Calu3 (cell line): ENCODE measurements around the gene SNRPD2. TPM values are rescaled to one million over a fixed set of nuclear protein-coding genes. Genes with fewer than 3 reads are reported as not detected.

Source experiments
- BruUV-seq: library from RNA; stranded (reverse); fragments of 400-500 nt; replicated peaks from 2 replicates; lab custom pipeline; 2021; lab: Mats Ljungman, UMichigan
- CTCF ChIA-PET: fragments of 300-600 bp; sonication (Branson Sonifier 250); formaldehyde crosslinking; loops from one replicate; lab custom pipeline; 2022; ENCODE audit warnings: antibody characterized with exemption; lab: Charles Lee
- DNase-seq: peaks from one replicate; pipeline ENCODE4 v3.0.0; 2022
- H3K27ac Mint-ChIP-seq: one replicate; pipeline ENCODE4 v1.8.0; 2022; ENCODE audit warnings: mixed read lengths; ENCODE audit not compliant: unreplicated experiment
- H3K27me3 Mint-ChIP-seq: one replicate; pipeline ENCODE4 v1.8.0; 2022; ENCODE audit warnings: mixed read lengths; ENCODE audit not compliant: unreplicated experiment
- H3K36me3 Mint-ChIP-seq: one replicate; pipeline ENCODE4 v1.8.0; 2022; ENCODE audit warnings: mild to moderate bottlenecking, moderate library complexity, mixed read lengths; ENCODE audit not compliant: insufficient read depth, unreplicated experiment
- H3K4me1 Mint-ChIP-seq: one replicate; pipeline ENCODE4 v1.8.0; 2022; ENCODE audit warnings: mild to moderate bottlenecking, low read depth, mixed read lengths; ENCODE audit not compliant: unreplicated experiment
- H3K4me3 Mint-ChIP-seq: one replicate; pipeline ENCODE4 v1.8.0; 2022; ENCODE audit warnings: mild to moderate bottlenecking, low read depth, moderate library complexity, mixed read lengths; ENCODE audit not compliant: unreplicated experiment
- H3K9me3 Mint-ChIP-seq: one replicate; pipeline ENCODE4 v1.8.0; 2022; ENCODE audit warnings: low read depth, mixed read lengths; ENCODE audit not compliant: unreplicated experiment
- intact Hi-C: fragments of 100-400 bp; cut with micrococcal nuclease; formaldehyde crosslinking; loops from one replicate; pipeline ENCODE4 v1.10.0; 2022; ENCODE audit not compliant: unreplicated experiment
- total RNA-seq: library from RNA; stranded (reverse); gene quantifications from 2 replicates; pipeline ENCODE4 v1.2.3, GENCODE V29; 2022
- TF ChIP-seq, protein P1 (sequence below): fragments of 200-600 bp; IDR thresholded peaks from one replicate; pipeline ENCODE4 v1.8.0; 2022; ENCODE audit warnings: antibody characterized with exemption; ENCODE audit not compliant: unreplicated experiment

SNRPD2 gene
- total RNA-seq, 1 experiment from 2014 or later = 663 TPM

DNA sequence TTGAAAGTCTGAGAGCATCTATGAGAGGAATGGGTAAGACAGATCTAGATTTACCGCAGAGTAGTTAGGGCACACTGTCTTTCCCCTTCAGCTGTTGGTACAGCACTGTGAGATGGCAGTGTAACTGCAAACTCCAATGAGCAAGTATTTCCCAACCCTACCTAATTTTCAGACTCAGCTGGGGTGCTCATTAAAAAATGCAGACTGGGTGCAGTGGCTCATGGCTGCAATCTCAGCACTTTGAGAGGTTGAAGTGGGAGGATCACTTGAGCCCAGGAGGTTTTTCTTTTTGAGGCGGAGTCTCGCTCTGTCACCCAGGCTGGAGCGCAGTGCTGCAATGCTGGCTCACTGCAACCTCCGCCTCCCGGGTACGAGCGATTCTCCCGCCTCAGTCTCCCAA is 13.4 kb upstream of the SNRPD2 start:
- intact Hi-C loops = no loop called here
- Mint-ChIP-seq H3K4me1 (no peaks in the 10 kb centered on the region), H3K4me3 (no peak overlapping the region), H3K9me3 (no peaks in the 10 kb centered on the region), H3K27me3 (no peaks in the 10 kb centered on the region), H3K36me3 (peaks cover 53% of the 10 kb centered on the region), H3K27ac (no peak overlapping the region)
- TF ChIP-seq, protein P1, sequence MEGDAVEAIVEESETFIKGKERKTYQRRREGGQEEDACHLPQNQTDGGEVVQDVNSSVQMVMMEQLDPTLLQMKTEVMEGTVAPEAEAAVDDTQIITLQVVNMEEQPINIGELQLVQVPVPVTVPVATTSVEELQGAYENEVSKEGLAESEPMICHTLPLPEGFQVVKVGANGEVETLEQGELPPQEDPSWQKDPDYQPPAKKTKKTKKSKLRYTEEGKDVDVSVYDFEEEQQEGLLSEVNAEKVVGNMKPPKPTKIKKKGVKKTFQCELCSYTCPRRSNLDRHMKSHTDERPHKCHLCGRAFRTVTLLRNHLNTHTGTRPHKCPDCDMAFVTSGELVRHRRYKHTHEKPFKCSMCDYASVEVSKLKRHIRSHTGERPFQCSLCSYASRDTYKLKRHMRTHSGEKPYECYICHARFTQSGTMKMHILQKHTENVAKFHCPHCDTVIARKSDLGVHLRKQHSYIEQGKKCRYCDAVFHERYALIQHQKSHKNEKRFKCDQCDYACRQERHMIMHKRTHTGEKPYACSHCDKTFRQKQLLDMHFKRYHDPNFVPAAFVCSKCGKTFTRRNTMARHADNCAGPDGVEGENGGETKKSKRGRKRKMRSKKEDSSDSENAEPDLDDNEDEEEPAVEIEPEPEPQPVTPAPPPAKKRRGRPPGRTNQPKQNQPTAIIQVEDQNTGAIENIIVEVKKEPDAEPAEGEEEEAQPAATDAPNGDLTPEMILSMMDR = no peak
- no peak for DNase-seq
- CTCF ChIA-PET = no interaction called here
- no TSS peak for BruUV-seq

DNA sequence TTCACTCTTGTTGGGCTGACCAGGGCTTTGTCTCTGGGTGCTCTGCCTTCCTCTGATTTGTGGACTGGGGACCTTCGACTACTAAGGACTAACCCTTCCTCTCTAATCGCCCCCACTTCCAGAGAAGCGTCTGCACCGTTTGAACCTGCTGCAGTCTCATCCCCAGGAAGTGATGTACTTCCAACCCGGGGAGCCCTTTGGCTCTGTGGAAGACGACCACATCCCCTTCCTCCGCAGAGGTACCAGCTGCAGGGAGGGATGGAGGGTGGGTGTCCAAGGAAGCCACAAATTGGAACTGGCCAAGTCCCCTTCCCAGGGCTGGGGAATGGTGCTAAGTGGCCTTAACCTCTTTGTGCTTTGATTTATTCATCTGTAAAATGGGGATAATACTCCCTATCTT is 9.9 kb upstream of the SNRPD2 start:
- Mint-ChIP-seq H3K4me1 (peaks cover 8% of the 10 kb centered on the region), H3K9me3 (no peaks in the 10 kb centered on the region), H3K4me3 (no peak overlapping the region), H3K27ac (no peak overlapping the region), H3K36me3 (peaks cover 45% of the 10 kb centered on the region), H3K27me3 (no peaks in the 10 kb centered on the region)
- CTCF ChIA-PET = no interaction called here
- no peak for DNase-seq
- BruUV-seq = no TSS peak
- intact Hi-C loops = no loop called here
- TF ChIP-seq, protein P1 = no peak

DNA sequence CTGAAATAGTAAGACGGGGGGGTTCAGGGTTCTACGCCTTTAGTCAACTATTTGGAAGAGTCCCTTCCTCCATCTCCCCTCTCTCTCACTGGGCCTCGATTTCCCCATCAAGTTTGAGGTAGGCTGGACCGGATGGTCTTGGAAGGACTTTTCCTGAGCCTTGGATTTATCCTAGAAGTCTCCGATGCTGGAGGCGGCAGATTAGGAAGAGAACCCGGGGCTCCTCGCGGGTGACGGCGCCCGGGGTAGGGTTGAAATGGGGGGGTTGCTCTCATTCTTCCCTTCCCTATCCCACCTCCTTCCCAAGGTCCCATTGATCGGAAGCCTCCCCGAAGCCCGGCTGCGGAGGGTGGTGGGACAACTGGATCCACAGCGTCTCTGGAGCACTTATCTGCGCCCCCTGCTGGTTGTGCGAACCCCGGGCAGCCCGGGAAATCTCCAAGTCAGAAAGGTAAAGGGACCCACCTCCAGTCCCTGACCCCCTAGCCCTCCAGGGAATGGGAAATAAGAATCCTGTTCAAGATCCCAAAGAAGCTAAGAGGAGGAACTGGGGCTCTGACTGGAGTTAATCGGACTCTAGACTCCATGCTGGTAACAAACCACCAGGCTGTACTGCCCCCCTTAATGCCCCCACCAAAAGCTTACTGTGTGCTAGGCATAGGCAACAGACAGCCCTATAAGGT is 1.5 kb upstream of the SNRPD2 start:
- H3K27ac Mint-ChIP-seq = peak overlapping the region; percentile 90
- peaks cover 68% of the 10 kb centered on the region for H3K36me3 Mint-ChIP-seq
- intact Hi-C loops = no loop called here
- H3K27me3 Mint-ChIP-seq = no peaks in the 10 kb centered on the region
- BruUV-seq = no TSS peak
- peak; percentile 92 for DNase-seq
- no peaks in the 10 kb centered on the region for H3K9me3 Mint-ChIP-seq
- H3K4me3 Mint-ChIP-seq = peak overlapping the region; percentile 82
- TF ChIP-seq, protein P1 = peak; percentile 96
- CTCF ChIA-PET = interaction anchor here (0.7 to 4.1 kb wide), 17 partner anchors 11 to 269 kb away, joined by 3 to 46 read pairs (median 5); partner anchors contain the start of genes FBXO46, OPA3 and SIX5
- H3K4me1 Mint-ChIP-seq = peaks cover 8% of the 10 kb centered on the region

DNA sequence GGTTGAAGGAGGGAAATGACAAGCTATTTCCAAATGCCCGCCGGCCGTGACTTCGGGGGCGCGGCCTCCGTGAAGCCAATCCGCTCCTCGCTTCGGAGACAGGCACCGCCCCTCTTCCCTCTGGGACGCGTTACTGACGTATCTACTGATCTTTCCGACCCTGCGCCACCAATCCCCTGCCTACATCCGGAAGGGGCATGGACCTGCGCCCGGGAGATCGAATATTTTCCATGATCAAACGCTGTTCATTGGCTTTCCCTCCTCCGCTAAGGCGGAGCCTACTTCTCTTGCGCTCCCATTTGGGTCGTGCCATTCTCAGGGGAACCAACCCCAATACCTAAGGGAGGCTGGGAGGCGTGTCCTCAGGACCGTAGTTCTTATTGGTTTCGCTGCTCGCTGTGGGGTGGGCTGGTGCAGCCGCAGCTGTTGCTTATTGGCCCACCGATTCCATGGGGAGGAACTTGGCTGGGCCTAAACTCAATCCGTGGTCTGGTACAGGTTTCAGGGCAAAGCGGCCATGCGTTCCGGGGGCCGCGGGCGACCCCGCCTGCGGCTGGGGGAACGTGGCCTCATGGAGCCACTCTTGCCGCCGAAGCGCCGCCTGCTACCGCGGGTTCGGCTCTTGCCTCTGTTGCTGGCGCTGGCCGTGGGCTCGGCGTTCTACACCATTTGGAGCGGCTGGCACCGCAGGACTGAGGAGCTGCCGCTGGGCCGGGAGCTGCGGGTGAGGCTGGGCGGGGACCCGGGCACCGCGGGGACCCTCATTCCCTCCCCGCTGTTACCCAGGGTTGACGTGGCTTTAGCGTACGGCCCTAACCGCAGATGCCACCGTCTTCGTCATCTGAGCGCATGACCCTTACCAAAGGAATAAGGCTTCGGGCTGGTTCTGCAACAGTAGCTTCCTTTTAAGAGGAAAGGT is 693 bp upstream of the SNRPD2 start, which contains the start of gene QPCTL:
TSS of gene QPCTL (plus strand) at position 480 of the 919 bp plus-strand sequence. CDS start at position 518, 38 bp downstream.
- TF ChIP-seq, protein P1 = no peak
- H3K27me3 Mint-ChIP-seq = no peaks in the 10 kb centered on the region
- DNase-seq = peak; percentile 99
- H3K27ac Mint-ChIP-seq = peak within 1 kb of the TSS; percentile 90
- TSS peak; percentile 56 for BruUV-seq
- CTCF ChIA-PET = interaction anchor here (0.6 to 4.1 kb wide), 23 partner anchors 10 to 386 kb away, joined by 3 to 46 read pairs (median 4); partner anchors contain the start of genes FBXO46, IRF2BP1, OPA3 and SIX5
- peaks cover 3% of the 10 kb centered on the region for H3K4me1 Mint-ChIP-seq
- H3K36me3 Mint-ChIP-seq = peaks cover 66% of the 10 kb centered on the region
- H3K9me3 Mint-ChIP-seq = no peaks in the 10 kb centered on the region
- H3K4me3 Mint-ChIP-seq = peak within 1 kb of the TSS; percentile 82
- intact Hi-C loops = no loop called here
